GM21786 (cell line): ENCODE results near the gene MYOZ1.

ENCODE experiments used
- ATAC-seq: cut with Tn5 transposase; IDR thresholded peaks from one replicate; pipeline ENCODE4 v1.9.1; 2021; ENCODE audit not compliant: unreplicated experiment

Gene MYOZ1

DNA sequence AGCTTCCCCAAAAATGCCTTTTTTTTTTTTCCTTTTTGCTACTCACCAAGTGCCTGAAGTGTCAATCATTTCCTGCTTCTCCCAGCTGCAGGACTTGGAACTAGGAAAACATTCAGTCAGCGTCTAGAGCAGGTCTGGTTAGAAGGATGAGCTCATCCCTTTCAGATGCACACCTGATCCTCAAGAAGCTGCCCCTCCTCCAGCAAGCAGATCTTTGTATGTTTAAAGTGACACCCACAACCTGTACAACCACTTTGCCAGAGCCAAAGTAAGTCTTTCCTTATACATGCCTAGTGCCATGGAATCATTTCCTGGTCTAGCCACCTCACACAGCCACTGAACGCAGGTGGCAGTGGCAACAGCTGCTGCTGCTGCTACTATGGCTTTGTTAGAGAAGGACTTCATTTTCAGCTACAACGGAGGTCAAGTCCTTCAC is 39.8 kb downstream of the MYOZ1 start:
- ATAC-seq: no peak

DNA sequence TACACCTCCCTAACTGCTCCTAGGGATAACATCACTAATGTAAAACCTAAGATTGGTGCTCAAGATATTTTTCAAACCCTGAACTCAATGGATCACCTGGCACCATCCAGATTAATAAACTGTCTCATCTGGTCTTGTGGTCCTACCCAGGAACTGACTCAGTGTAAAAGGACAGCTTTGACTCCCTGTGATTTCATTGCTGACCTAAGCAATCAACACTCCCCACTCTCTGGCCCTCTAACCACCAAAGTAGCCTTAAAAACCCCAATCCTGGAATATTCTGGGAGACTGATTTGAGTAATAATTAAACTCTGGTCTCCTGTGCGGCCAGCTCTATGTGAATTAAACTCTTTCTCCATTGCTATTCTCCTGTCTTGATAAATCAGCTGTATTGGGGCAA is 43.9 kb downstream of the MYOZ1 start:
- ATAC-seq: no peak

DNA sequence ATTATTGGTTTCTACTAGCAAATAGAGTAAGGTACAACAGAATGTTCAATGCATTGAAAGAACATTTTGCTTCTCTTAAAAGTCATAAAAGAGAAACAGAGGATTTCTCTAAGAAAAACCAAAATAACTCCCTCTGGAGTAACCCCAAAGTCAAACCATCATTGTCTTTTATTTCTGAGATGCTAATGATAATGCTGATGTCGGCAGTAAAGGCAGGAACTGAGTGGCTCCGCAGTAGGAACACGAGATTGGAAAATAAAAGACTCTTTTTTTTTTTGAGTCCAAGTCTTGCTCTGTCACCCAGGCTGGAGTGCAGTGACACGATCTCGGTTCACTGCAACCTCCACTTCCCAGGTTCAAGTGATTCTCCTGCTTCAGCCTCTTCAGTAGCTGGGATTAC is 47.5 kb downstream of the MYOZ1 start:
- ATAC-seq: no peak

DNA sequence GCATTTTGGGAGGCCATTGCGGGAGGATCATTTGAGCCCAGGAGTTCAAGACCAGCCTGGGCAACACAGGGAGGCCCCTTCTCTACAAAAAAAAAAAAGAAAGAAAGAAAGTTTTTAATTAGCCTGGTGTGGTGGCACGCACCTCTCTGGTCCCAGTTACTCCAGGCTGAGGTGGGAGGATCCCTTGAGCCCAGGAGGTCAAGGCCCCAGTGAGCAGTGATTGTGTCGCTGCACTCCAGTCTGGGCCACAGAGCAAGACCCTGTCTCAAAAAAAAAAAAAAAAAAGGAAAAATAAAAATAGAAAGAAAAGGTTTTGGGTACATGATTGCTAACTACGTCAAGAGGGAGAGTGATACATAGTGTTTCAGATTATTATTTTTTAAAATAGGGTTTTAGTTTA is 48.2 kb downstream of the MYOZ1 start:
- ATAC-seq: no peak

DNA sequence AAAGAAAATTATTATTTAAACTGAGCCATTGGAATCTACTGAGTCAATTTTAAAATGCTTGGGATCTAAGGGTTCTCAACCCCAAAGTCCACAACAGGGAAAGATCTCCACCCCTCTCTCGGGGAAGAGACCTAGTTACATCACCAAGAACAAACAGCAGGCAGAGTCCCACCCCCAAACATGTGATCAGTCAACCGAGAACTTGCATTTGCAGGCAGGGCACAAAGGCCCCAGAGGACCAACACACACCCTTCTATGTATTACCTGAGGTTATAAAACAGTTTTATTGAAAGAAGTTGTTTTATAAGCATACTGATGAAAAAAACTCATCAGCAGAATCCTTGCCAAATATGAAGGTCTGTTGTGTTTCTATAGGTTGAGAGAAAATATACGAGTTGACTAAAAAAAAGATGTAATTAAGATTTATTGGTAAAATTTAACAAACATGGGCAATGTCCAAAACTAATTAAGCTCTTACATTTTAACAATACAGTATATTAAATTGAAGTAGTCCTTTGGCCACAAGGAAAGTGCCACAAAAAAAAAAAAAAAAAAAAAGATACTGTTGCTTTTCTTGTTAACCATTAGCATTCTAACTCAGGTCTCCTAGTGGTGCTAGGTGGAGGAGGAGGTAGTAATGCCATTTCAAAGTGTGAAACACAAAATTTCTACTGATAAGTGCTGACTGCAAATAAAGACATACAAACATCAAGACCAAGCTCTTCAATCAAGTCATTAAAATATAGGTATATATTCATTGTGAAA is 49.2 kb downstream of the MYOZ1 start:
- ATAC-seq: no peak

DNA sequence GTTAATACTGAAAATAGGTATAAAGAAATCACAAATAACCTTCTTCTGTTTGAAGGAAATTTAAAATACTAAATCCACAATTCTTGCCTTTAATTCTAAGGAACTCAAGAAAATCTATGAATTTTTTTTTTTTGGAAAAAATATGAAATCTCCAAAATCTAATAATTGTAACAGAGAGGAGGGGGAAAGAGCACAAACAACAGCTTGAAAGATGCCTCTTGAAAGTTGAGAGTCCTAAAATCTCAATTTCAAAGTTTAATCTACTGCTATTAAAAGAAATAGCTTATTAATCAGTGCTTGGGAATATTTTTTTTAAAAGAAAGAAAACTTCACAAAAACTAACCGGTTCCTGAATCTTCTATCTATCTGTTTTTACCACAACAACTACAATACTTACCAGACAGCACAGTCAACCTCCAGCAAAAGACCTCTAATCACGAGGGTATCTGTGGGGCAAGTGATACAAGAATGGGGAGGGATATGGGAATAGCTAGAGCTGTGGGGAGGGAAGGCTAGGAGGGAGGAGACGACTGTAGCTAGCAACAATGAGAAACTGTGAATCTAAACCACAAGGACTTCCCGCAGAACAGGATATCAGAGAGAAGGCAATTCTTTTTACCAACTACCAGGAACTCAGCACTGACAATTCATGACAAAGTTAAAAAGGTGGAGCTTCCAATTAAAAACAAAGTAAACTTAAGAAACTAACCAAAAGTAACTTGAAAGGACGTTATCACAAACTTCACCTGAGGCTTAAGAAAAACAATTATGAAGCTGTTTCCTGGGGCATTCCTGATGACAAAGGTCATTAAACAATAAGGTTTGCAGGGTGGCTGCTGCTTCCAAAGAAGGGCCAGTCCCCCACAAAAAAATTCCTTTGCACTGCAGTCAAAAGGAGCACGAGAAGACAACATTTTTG is 50.1 kb downstream of the MYOZ1 start, which contains the start of gene USP54:
USP54 (minus strand) TSS at position 462 of the 919 bp plus-strand sequence. CDS start 15,684 bp downstream, outside the sequence.
- no peak for ATAC-seq

DNA sequence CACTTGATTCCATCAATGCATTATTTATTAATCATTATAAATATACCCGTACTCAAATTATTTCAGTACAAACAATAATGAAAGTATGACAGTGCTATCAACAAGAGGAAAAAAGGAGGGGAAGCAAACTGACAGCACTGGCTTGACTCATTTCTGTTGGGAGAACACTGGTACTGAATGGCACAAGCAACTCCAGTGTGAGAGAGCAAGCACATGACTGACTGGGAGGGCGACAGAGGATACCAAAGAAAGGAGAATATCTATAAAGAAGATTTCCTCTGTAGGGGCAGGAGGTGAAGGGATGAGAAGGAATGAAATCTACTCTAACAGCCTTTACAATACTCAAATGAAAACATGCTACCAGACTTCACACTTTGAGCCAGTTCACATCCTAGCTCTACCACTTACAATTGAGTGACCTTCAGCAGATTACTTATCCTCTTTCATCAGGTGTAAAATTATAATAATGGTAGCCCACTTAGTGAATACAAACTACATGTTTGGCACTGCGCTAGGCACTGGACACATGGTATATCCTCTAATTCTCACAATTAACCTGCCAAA is 51.6 kb downstream of the MYOZ1 start:
- no peak for ATAC-seq

DNA sequence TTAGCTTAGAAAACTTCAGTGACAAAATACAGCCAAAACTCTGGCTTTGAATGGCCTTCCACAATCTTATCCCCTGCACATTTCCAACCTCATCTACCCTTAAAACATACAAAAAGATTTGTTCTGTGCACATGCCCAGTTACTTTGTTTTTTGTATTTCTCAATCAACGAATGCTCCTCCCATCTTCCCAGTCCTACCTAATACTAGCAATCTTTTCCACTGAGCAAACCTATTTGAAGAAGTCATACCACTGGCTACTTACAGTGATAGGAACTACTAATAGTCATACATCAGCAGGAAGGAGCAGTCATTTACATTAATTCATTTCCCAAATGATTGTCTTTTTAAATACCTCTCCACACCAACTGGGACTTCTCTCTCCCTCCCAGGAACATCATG is 52.6 kb downstream of the MYOZ1 start:
- no peak for ATAC-seq

DNA sequence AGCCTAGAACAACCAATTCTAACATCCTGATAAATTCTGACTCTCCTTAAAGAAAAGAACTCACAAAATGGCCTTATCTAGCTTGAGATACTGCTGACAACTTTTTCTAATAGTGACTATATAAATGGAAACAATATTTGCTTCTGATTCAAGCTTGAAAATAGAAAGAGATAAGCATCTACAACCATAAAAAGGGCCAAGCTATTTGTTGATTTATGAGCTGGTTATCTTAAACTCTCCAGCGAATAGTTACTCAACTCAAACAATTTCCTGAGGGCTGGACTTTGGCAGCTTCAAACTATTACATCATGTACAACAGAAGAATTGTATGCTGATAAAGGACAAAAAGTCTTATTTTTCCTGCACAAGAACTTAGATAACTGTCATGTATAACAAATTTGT is 54.7 kb downstream of the MYOZ1 start:
- ATAC-seq: no peak

DNA sequence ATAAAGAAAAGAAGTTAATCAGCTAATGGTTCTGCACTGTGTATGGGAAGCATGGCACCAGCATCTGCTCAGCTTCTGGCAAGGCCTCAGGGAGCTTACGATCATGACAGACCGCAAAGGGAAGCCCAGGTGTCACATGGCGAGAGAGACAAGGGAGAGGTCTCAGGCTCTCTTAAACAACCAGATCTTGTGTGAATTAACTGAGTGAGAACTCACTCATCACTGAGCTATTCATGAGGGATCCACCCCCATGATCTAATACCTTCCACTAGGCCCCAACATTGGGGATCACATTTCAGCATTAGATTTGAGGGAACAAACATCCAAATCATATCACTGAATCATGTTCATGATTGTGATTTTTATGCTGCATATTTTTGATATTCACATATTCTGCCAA is 55.9 kb downstream of the MYOZ1 start:
- no peak for ATAC-seq

DNA sequence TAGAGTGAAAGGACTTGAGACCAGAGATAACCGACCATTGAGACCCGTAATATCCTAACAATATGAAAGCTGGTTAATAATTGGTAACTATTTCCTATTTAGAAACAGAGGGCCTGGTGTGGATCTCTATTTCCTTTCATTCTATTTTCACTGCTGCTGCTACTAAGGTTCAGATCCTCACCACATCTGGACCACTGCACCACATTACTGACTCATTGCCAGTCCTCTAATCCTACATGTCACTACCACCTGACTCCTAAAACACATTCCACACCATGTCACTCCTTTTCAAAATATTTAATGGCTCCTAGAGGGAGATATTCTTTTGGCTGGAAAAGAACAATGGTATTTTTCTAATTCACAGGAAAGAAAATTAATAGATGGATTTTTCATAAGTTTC is 56.5 kb downstream of the MYOZ1 start:
- ATAC-seq: no peak

DNA sequence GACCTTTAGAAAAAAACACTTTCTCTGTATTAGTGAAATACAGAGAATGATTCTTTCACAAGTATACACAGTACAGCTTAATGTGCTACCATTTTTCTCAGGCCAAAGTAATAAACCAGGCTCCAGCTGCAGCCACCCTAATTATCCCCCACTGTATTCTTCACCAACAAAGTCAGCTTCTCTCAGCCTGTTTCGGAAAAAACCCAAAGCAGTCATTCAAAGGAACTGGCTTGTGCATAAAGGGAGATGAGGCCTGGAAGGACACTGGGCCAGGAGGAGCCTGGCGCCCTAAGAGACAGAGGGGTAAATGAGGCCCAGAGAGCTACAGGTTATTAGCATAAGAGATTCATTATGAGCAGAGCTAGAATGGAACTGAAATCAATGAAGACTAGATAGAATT is 59.4 kb downstream of the MYOZ1 start:
- ATAC-seq: no peak
